ENCODE results near the gene GZF1.

Gene GZF1

DNA sequence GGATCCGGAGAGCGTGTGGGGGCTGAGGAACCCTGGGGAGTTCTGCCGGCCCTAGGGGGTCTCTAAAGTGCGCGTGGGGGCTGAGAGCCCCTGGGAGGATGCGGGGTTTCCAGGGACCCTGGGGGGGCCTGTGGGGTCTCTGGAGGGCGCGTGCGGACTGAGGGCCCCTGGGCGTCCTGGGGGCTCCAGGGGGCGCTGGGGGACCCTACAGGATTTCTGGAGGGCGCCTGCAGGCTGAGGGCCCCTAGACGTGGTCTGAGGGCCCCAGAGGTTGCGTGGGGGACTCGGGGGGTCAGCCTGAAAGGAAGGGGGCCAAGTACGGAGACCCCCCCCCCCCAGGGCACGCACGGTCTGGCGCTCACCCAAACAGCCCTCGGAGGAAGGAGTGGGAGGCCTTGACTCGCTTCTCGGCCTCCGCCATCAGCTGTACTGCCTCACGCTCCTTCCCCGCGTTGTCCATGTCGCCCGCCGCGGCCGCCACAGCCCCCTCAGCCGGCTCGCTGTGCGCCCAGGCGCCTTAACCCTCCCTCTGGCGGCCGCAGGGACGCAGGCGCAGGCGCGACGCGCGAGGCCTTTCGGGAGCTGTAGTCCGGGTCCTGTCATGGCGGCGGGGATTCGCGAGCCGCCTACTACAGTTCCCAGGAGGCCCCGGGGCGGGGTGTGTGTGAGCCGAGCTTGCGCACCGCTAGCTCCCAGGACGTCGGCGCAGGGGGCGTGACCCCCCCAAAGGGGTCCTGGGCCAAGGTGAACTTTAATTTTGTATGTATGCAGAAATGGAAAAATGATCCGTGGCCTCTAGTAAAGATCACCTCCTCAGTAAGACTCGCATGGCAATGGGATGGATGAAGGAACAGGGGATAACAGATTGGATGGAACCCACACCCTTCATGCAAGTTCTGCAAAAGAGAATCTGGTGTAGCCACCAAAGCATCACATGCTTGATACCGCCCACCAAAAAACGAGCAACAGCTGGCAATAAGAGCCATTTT, 59.3 kb downstream of the GZF1 start, which contains the start of gene NAPB:
NAPB (minus strand) TSS at position 546 of the 989 bp plus-strand sequence; CDS start at position 460, 86 bp downstream.
- FAIRE-seq: no peak
- peak; percentile 39 for DNase-seq (ENCODE audit: insufficient read length, low spot score)
- TF ChIP-seq, protein P1, sequence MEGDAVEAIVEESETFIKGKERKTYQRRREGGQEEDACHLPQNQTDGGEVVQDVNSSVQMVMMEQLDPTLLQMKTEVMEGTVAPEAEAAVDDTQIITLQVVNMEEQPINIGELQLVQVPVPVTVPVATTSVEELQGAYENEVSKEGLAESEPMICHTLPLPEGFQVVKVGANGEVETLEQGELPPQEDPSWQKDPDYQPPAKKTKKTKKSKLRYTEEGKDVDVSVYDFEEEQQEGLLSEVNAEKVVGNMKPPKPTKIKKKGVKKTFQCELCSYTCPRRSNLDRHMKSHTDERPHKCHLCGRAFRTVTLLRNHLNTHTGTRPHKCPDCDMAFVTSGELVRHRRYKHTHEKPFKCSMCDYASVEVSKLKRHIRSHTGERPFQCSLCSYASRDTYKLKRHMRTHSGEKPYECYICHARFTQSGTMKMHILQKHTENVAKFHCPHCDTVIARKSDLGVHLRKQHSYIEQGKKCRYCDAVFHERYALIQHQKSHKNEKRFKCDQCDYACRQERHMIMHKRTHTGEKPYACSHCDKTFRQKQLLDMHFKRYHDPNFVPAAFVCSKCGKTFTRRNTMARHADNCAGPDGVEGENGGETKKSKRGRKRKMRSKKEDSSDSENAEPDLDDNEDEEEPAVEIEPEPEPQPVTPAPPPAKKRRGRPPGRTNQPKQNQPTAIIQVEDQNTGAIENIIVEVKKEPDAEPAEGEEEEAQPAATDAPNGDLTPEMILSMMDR (IDR thresholded peaks at IDR 0.05; ENCODE audit: insufficient read depth, missing control alignments): no peak

Measured in D721Med (cell line).